DMS53 treated with DMSO at 0.1 percent for 48 hours (cell line): Measurements from ENCODE around the gene FNIP2.
"Not testable (repeated sequence)": the region's sequence is repeated elsewhere in the genome, so short reads cannot be mapped to it uniquely, and the experiment has no call there.

Experiments used
- DNase-seq: peaks from one replicate; lab custom pipeline; 2025; ENCODE audit not compliant: unreplicated experiment; lab: John Stamatoyannopoulos, UW

The FNIP2 gene

GRCh38 chr4:158768555-158769174 lies at the start of gene FNIP2:
FNIP2 (plus strand) TSS chr4:158769026; CDS start chr4:158769213, 187 bp downstream.
- DNase-seq: peak; percentile 41

- no peak for DNase-seq
Measured at GRCh38 chr4:158721680-158722079, 47.1 kb upstream of the FNIP2 start.

DNA sequence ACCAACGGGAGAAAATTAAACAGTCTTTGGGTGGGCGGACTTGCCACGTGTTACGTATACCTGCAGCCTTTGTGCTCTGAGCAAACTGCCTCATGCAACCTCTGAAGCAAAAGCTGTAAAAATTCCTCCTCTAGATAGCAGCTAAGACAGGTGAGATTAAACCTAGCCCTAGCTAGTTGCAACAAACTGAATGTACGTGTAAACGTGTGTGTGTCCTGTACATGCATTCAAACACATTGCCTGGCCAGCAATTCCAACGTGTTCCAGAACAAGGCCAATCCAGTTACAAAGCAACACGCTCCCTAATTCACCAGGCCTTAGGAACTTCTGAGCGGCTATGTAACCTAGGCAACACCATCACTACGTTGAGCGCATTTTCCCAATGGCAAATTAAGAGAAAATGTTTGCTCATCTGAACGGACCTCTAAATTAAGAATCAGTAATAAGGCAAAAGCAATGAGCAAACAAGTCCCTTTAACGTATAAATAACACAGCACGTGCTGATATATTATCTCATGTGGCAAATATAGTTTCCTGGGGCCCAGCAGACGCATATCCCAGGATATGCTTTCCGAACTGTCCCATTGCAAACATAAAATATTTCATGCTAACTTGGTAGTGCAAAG lies 46.4 kb upstream of the FNIP2 start:
- DNase-seq: no peak

GRCh38 chr4:158722917-158723793 lies 45.7 kb upstream of the FNIP2 start, which contains the start of gene PPID:
PPID (minus strand) TSS chr4:158723396; CDS start chr4:158723288, 108 bp downstream.
- DNase-seq: peak; percentile 84

DNA sequence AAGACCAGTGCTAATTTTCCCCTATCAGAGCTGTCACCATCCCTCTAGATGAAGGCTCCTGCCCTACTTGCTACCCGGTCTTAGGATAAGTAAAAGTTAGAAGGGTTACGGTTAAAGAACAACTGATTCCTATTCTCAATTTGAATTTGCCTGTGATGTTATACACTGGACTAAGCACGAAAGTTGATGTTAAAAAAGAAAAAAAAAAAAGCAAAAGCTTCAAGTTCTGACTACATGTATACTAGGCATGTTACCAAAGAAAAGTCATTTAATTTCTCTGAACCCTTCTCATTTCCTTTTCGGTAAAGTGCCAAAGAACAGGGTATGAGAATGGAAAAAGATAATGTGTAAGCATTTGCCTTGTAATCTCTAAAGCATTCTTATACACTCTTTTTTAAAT lies 44.2 kb upstream of the FNIP2 start:
- no peak for DNase-seq

DNA sequence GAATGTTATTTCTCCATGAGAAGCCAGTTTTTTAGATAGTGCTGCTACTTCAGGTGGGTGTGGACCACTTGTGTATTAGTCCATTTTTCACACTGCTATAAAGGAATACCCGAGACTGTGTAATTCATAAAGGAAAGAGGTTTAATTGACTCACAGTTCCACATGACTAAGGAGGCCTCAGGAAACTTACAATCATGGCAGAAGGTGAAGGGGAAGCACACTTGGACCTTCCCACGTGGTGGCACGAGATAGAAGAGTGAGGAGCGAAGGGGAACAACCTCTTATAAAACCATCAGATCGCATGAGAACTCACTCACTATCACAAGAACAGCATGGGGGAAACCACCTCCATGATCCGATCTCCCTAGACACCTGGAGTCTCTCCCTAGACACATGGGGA lies 42.2 kb upstream of the FNIP2 start:
- DNase-seq: no peak

- no peak for DNase-seq
Measured at GRCh38 chr4:158728236-158728635, 40.6 kb upstream of the FNIP2 start.

GRCh38 chr4:158729716-158730559 lies 38.9 kb upstream of the FNIP2 start:
- DNase-seq: peak; percentile 38

GRCh38 chr4:158738866-158739265 lies 30.0 kb upstream of the FNIP2 start:
- DNase-seq: no peak

DNA sequence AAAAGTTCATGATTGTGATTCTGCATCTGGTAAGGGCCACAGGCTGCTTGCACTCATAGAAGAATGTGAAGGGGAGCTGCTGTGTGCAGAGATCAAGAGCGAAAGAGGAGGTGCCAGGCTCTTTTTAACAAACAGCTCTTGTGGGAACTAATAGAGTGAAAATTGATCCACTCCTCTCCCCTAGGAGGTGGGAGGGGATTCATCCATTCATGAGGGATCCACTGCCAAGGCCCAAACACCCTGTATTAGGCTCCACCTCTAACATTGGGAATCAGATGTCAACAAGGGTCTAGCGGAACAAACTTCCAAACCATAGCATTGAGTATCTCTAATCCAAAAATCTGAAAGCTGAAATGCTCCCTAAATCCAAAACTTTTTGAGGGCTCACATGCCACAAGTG lies 29.2 kb upstream of the FNIP2 start:
- DNase-seq: no peak

- DNase-seq: no peak
Measured at GRCh38 chr4:158741326-158742021, 27.4 kb upstream of the FNIP2 start.

DNA sequence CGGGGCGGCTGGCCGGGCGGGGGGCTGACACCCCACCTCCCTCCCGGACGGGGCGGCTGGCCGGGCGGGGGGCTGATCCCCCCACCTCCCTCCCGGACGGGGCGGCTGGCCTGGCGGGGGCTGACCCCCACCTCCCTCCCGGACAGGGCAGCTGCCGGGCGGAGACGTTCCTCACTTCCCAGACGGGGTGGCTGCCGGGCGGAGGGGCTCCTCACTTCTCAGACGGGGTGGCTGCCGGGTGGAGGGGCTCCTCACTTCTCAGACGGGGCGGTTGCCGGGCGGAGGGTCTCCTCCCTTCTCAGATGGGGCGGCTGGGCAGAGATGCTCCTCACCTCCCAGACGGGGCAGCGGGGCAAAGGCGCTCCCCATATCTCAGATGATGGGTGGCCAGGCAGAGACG lies 22.3 kb upstream of the FNIP2 start:
- DNase-seq: not testable (repeated sequence)

DNA sequence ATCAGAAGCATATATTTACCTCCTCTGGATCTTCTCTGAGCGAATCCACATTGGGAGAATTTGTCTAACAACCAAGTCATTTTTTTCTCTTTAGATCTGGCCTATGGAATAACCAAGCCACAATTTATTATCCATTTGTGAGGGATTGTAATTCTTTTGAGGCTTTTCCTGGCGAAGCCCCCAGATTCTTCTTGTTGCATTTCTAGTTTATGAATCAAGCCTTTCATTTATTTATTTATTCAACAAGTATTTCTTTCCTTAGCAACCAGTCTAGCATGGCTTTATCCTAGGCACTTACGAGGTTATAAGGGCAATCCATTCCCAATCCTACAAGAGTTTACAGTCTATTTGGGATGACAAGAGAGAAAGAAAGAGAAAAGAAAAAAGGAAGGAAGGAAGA lies 18.4 kb upstream of the FNIP2 start:
- no peak for DNase-seq

GRCh38 chr4:158754385-158755180 lies 14.2 kb upstream of the FNIP2 start:
- no peak for DNase-seq

- DNase-seq: not testable (repeated sequence)
Measured at GRCh38 chr4:158755819-158756218, 13.0 kb upstream of the FNIP2 start.

DNA sequence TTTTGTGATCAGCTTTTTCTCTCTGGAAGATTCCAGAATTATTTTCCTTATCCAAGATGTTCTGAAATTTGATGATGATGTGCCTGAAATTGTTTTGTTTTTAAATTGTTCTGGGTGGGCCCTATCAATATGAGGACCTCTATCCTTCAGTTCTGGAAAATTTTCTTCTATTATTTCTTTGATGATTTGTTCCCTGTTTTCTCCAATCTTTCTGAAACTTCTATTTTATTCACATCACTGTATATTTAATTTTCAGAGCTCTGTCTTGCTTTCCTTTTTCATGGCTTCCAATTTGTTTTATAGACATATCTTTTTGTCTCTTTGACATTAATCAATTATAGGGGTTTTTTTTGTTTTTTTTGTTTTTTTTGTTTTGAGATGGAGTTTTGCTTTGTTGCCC lies 12.2 kb upstream of the FNIP2 start:
- no peak for DNase-seq

DNA sequence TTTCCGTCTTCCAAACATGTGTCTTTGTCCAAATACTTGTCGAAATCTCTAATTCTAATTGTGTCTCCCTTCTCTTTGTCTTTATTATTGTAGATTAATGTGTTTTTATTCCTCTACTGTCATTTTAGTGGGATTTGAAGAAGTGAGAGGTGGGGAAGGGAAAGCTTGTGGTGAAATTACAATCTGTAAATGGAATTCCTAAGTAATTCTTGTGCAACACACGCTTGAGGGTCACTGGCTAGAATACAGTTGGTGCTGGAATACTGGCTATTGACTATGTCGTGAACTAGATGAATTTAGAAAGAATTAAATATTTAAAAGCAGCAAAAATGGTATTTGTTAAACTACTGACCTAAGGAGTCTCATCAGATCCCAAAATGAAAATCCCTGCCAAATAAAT lies 10.7 kb upstream of the FNIP2 start:
- no peak for DNase-seq

GRCh38 chr4:158758703-158759102 lies 10.1 kb upstream of the FNIP2 start:
- no peak for DNase-seq

DNA sequence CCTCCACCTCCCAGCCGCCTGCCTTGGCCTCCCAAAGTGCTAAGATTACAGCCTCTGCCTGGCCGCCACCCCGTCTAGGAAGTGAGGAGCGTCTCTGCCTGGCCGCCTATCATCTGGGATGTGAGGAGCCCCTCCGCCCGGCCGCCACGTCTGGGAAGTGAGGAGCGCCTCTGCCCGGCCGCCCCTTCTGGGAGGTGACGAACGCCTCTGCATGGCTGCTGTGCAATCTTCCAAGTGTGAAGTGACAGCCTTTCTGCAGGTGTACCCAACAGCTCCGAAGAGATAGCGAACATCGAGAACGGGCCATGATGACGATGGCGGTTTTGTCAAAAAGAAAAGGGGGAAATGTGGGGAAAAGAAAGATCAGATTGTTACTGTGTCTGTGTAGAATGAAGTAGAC lies 9.3 kb upstream of the FNIP2 start:
- not testable (repeated sequence) for DNase-seq

DNA sequence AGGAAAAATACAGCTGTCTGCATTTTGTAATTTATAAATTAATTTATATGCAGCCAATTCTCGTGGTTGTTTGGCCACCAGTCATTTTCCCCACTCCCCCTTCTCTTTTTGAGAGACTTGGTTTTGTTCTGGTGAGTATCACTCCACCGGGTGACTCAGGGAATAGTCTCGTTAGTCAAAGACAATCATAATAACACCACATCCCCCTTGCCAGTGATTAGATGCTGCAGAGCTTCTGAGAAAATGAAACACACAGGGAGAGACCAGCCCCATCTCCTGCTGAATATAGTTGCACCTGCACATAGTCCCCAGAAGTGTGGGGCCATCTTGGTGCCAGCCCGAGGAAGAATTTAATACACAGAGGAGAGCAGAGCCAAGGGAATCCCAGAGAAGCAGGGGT lies 8.0 kb upstream of the FNIP2 start:
- DNase-seq: no peak
